GM13977 (cell line): ENCODE measurements around the gene RHOT2.

Experiments
- DNase-seq: peaks from one replicate; pipeline ENCODE4 v3.0.0; 2012; ENCODE audit warnings: low spot score
- in situ Hi-C: fragments of 300-500 bp; cut with MboI; formaldehyde crosslinking; loops from one replicate; pipeline ENCODE4 v1.12.0; 2022; ENCODE audit warnings: low sequenced_read_pairs, low pct_unique_long_range_greater_than_20kb, mixed read lengths, inconsistent platforms; ENCODE audit not compliant: unreplicated experiment
- TF ChIP-seq, protein P1 (sequence below): IDR thresholded peaks from 2 replicates; pipeline ENCODE4 v1.5.1; 2012; ENCODE audit warnings: mild to moderate bottlenecking, control low read depth; ENCODE audit not compliant: insufficient read depth; ENCODE audit errors: extremely low read depth, missing control alignments

RHOT2 gene

DNA sequence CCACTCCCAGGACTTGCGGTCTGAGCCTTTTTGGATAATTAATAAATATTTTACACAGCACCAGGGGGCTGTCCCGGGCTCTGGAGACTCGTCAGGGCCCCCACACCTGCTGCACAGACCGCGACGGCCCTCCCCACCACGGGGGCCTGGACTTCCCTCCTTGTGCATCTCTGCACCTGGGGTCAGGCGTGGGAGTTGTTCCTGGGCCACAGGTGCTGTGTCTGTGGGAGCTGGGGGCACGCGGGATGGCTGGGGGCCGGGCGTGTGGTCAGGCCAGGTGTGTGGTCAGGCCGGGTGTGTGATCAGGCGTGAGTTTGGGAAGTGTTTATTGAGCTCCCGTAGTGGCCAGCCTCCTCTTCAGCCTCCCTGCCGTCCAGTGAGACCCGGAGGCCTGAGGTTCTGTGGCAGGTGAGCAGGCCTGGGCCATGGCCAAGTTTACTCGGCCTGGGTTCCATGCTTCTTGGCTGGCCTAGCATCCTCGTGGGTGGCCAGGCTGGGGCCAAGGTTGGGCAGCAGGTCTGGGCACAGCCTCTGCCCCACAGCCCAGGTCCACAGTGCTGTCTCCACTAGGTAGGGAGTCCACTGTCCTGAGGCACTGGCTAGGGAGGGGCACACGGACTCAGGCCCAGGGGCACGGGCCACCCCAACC is 10.4 kb downstream of the RHOT2 start:
- TF ChIP-seq, protein P1, sequence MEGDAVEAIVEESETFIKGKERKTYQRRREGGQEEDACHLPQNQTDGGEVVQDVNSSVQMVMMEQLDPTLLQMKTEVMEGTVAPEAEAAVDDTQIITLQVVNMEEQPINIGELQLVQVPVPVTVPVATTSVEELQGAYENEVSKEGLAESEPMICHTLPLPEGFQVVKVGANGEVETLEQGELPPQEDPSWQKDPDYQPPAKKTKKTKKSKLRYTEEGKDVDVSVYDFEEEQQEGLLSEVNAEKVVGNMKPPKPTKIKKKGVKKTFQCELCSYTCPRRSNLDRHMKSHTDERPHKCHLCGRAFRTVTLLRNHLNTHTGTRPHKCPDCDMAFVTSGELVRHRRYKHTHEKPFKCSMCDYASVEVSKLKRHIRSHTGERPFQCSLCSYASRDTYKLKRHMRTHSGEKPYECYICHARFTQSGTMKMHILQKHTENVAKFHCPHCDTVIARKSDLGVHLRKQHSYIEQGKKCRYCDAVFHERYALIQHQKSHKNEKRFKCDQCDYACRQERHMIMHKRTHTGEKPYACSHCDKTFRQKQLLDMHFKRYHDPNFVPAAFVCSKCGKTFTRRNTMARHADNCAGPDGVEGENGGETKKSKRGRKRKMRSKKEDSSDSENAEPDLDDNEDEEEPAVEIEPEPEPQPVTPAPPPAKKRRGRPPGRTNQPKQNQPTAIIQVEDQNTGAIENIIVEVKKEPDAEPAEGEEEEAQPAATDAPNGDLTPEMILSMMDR: no peak
- in situ Hi-C loops: no loop called here
- no peak for DNase-seq

DNA sequence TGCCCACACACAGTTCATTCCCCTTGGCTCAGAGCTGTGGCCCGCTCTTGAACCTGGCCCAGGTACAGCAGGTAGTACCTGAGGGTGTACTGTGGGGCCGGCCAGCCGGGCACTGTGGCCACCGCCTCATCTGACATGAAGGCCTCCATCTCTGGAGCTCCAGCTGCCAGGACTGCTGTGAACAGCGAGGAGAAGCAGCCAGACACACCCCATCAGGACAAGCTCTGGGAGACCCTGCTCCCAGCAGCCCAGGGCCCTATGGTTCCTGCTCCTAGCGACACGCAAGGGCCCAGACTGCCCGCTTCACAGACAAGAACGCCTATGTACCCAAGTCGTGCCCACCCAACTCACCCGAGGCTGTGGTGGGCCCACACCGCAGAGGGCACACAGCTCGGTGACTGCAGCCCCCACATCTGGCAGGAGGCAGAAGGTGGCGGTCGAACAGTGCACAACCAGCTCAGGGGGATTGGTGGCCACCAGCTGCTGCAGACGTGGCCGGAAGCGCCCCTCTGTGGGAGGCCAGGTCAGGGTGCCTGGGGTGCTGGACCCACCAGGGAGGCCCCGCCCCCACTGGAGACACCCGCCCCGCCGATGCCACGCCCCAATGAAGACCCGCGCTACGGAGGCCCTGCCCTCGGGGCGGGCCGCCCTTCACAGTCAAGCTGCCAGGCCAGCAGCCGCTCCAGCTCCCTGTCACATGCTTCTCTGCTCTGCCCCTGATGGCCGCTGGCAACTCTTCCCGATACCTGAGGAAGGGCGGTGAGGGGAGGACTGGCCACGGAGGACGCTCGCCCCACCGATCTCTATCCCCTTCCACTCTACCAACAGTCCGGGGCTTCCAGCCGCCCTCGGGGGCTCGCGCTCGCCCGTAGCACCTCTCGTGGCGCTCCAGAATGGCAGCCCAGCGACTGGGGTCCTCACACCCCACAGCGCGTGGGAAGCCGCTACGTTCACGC is 11.2 kb downstream of the RHOT2 start:
- DNase-seq: peak; percentile 70
- TF ChIP-seq, protein P1: no peak
- in situ Hi-C loops: no loop called here

DNA sequence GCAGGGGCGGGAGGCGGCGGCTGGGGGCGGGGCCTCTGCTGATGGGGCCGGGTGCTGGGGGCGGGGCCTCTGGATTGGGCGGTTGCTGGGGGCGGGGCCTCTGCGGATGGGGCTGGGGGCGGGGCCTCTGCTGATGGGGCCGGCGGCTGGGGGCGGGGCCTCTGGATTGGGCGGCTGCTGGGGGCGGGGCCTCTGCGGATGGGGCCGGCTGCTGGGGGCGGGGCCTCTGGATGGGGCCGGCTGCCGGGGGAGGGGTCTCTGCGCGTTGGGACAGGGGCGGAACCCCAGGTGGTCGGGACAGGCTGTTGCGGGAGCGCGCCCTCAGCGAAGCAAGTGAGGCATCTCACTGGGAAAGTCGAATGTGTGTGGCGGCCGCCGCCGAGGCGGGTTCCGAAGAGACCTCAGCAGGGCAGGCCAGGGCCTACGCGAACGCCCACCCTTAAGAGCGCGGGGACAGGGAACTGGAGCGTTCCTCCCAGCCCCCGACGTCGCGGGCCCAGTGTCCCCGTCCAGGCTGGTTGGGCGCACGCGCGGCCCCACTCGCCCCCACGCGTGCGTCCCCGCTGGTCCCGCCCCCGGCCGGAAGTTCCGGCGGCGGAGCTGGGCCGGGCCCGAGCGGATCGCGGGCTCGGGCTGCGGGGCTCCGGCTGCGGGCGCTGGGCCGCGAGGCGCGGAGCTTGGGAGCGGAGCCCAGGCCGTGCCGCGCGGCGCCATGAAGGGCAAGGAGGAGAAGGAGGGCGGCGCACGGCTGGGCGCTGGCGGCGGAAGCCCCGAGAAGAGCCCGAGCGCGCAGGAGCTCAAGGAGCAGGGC is 12.1 kb downstream of the RHOT2 start, which contains the start of gene STUB1:
Gene STUB1 (plus strand): TSS at position 597 of the 811 bp plus-strand sequence. CDS start 116 bp downstream, at position 713.
- TF ChIP-seq, protein P1: no peak
- in situ Hi-C loops: no loop called here

DNA sequence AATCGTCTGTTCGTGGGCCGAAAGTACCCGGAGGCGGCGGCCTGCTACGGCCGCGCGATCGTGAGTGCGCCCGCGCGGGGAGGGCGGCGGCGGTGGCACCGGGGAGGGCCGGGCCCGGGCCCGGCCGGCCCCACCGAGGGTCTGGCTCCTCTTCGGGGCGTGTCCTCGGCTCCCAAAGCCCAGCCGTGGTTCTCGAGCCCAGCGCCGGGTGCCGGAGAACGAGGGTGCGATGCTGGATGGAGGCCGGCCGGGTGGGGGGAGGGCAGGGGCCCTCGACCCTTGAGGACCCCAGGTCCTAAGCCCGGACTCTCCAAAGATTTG is 12.7 kb downstream of the RHOT2 start:
- in situ Hi-C loops: no loop called here
- no peak for DNase-seq
- TF ChIP-seq, protein P1: no peak

More for the DNA sequence above, 12.1 kb downstream of the RHOT2 start, which contains the start of gene STUB1:
- peak; percentile 92 for DNase-seq

DNA sequence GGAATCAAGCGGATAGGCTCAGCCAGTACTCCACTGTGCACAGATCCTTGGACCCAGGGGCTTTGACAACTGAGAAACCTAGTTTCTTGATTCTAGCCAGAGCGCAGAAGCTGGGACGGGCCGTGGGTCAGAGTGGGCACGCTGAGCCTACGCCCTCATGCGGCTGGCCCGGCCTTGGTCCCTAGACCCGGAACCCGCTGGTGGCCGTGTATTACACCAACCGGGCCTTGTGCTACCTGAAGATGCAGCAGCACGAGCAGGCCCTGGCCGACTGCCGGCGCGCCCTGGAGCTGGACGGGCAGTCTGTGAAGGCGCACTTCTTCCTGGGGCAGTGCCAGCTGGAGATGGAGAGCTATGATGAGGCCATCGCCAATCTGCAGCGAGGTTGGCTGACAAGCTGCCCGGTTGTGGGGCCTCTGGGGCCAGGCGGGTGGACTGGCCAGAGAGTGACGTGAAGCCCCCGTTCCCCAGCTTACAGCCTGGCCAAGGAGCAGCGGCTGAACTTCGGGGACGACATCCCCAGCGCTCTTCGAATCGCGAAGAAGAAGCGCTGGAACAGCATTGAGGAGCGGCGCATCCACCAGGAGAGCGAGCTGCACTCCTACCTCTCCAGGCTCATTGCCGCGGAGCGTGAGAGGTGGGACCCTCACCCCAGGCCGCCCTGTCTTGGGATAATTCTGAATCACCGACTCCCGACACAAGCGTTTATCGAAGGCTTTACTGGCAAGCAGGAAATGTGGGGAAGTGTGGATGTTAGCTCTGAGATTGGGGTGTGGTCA is 13.2 kb downstream of the RHOT2 start:
- TF ChIP-seq, protein P1: peak; percentile 25
- DNase-seq: no peak
- in situ Hi-C loops: no loop called here
